ENCODE measurements around the gene PDE4B. TPM values are rescaled to one million over a fixed set of nuclear protein-coding genes. Genes with fewer than 3 reads are reported as not detected.
A peak's percentile ranks its signal among the peaks of the same experiment; 100 is the strongest.

Gene PDE4B
- total RNA-seq, 1 experiment from 2014 or later = 1.4 TPM

DNA sequence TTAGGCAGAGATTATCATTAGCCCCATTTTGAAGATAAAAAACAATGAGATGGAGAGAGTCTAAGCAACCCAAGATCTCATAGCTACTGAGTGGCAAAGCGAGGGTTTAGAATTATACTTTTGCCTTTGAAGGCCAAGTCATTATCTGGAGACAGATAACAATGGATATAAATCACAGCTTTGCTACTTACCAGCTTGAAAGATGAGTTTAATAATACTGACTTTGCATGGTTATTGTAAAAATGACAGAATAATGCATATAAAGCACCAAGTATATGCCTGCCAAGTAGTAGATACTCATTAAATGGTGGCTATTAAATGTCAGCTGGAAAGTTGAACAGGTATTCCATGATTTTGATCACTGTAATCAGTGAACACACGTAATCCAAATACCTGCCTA, 499.6 kb downstream of the PDE4B start:
- Histone ChIP-seq H3K9me3 (ENCODE audit: low read length) (no peaks in the 10 kb centered on the region), H3K9me2 (replicated peaks; ENCODE audit: low read length) (no peaks in the 10 kb centered on the region), H3K4me2 (ENCODE audit: low read length) (0 out of 2 replicates have a peak overlapping the region, but pooled peaks have one; percentile 58), H4K20me1 (ENCODE audit: low read length) (no peaks in the 10 kb centered on the region), H3K36me3 (ENCODE audit: low read depth, low read length) (no peaks in the 10 kb centered on the region), H2AFZ (ENCODE audit: low read length) (no peak overlapping the region), H3K9ac (ENCODE audit: low read length) (peak overlapping the region; percentile 88), H3K4me3 (ENCODE audit: low read length) (no peak overlapping the region), H3K79me2 (ENCODE audit: low read length) (no peaks in the 10 kb centered on the region), H3K27me3 (ENCODE audit: low read length) (no peaks in the 10 kb centered on the region), H3K4me1 (ENCODE audit: insufficient read depth, low read length) (peaks cover 73% of the 10 kb centered on the region), H3F3A (ENCODE audit: low read length, unreplicated experiment) (peaks cover 4% of the 10 kb centered on the region), H3K27ac (ENCODE audit: low read length) (peak overlapping the region; percentile 95)
- ATAC-seq (no peak), DNase-seq (no peak)
- BruUV-seq (replicated peaks) = no TSS peak
- TF ChIP-seq EZH2 (IDR thresholded peaks at IDR 0.05; ENCODE audit: low read length, unreplicated experiment) (no peak), EZH2phosphoT487 (IDR thresholded peaks at IDR 0.05; ENCODE audit: borderline replicate concordance, low read length) (no peak)
- TF ChIP-seq, protein P1, sequence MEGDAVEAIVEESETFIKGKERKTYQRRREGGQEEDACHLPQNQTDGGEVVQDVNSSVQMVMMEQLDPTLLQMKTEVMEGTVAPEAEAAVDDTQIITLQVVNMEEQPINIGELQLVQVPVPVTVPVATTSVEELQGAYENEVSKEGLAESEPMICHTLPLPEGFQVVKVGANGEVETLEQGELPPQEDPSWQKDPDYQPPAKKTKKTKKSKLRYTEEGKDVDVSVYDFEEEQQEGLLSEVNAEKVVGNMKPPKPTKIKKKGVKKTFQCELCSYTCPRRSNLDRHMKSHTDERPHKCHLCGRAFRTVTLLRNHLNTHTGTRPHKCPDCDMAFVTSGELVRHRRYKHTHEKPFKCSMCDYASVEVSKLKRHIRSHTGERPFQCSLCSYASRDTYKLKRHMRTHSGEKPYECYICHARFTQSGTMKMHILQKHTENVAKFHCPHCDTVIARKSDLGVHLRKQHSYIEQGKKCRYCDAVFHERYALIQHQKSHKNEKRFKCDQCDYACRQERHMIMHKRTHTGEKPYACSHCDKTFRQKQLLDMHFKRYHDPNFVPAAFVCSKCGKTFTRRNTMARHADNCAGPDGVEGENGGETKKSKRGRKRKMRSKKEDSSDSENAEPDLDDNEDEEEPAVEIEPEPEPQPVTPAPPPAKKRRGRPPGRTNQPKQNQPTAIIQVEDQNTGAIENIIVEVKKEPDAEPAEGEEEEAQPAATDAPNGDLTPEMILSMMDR (conservative IDR thresholded peaks at IDR 0.05; ENCODE audit: low read depth, low read length) = no peak
- CTCF ChIA-PET = no interaction called here
- POLR2A ChIA-PET (ENCODE audit: unreplicated experiment) = interaction anchor here (0.6 kb wide), 1 partner anchor 127 kb away, joined by 3 read pairs; no protein-coding TSS in a partner anchor
- intact Hi-C loops (cut with micrococcal nuclease) = loop anchor here (5.0 kb wide), 1 partner anchor 60 kb away; no protein-coding TSS in a partner anchor

DNA sequence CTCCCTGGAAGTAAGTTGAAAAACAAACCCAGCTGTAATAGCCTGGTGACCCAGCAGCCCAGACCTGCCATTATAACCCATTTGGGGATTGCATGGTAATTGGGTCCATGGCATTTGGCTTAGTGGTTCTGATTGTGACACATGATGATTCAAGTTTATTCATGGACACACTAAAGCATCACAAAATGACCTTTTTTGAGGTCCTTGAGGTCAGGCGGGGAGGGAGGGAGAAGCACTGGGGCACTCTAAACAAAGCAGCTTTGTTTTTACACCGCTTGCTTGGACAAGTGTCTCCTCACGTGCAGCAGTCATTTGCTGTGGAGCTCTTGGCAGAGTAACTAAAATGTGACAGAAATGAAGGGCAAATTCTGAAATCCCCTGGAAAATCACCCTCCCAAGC, 500.2 kb downstream of the PDE4B start:
- CTCF ChIA-PET = no interaction called here
- POLR2A ChIA-PET (ENCODE audit: unreplicated experiment) = interaction anchor here (0.5 to 0.6 kb wide), 2 partner anchors 25 to 1055 kb away, joined by 3 read pairs; no protein-coding TSS in a partner anchor
- H3K4me2 ChIP-seq (ENCODE audit: low read length) = 0 out of 2 replicates have a peak overlapping the region, but pooled peaks have one; percentile 9
- no peaks in the 10 kb centered on the region for H3K79me2 ChIP-seq (ENCODE audit: low read length)
- no peaks in the 10 kb centered on the region for H3K36me3 ChIP-seq (ENCODE audit: low read depth, low read length)
- ATAC-seq (peak; percentile 41), DNase-seq (peak; percentile 85)
- H3K4me1 ChIP-seq (ENCODE audit: insufficient read depth, low read length) = peaks cover 67% of the 10 kb centered on the region
- intact Hi-C loops (cut with micrococcal nuclease) = loop anchor here (5.0 kb wide), 1 partner anchor 59 kb away; no protein-coding TSS in a partner anchor
- no peak overlapping the region for H2AFZ ChIP-seq (ENCODE audit: low read length)
- H3F3A ChIP-seq (ENCODE audit: low read length, unreplicated experiment) = peaks cover 4% of the 10 kb centered on the region
- no peak overlapping the region for H3K4me3 ChIP-seq (ENCODE audit: low read length)
- H3K27me3 ChIP-seq (ENCODE audit: low read length) = no peaks in the 10 kb centered on the region
- no peaks in the 10 kb centered on the region for H3K9me3 ChIP-seq (ENCODE audit: low read length)
- H3K9ac ChIP-seq (ENCODE audit: low read length) = peak overlapping the region; percentile 88
- TF ChIP-seq, protein P1 (conservative IDR thresholded peaks at IDR 0.05; ENCODE audit: low read depth, low read length) = no peak
- TF ChIP-seq EZH2 (IDR thresholded peaks at IDR 0.05; ENCODE audit: low read length, unreplicated experiment) (no peak), EZH2phosphoT487 (IDR thresholded peaks at IDR 0.05; ENCODE audit: borderline replicate concordance, low read length) (no peak)
- H3K9me2 ChIP-seq (replicated peaks; ENCODE audit: low read length) = no peaks in the 10 kb centered on the region
- H4K20me1 ChIP-seq (ENCODE audit: low read length) = no peaks in the 10 kb centered on the region
- BruUV-seq (replicated peaks) = no TSS peak
- peak overlapping the region; percentile 95 for H3K27ac ChIP-seq (ENCODE audit: low read length)

Data from PC-3 (cell line).